A673 (cell line): ENCODE results near the gene RSPH6A.

Experiments used
- EZH2 ChIP-seq: fragments of 200-600 bp; sonication (generic); IDR thresholded peaks from 2 replicates; pipeline ENCODE4 v1.6.1; 2017; ENCODE audit warnings: borderline replicate concordance, low read depth, mild to moderate bottlenecking, mixed read lengths, antibody characterized with exemption, low read length; ENCODE audit not compliant: poor library complexity, severe bottlenecking
- TF ChIP-seq, protein P1 (sequence below): fragments of 300-800, 200-600 bp; sonication (generic); conservative IDR thresholded peaks from 2 replicates; pipeline ENCODE4 v1.5.1; 2017; ENCODE audit warnings: low read depth, mild to moderate bottlenecking, antibody characterized with exemption, low read length, moderate library complexity, mixed read lengths

DNA sequence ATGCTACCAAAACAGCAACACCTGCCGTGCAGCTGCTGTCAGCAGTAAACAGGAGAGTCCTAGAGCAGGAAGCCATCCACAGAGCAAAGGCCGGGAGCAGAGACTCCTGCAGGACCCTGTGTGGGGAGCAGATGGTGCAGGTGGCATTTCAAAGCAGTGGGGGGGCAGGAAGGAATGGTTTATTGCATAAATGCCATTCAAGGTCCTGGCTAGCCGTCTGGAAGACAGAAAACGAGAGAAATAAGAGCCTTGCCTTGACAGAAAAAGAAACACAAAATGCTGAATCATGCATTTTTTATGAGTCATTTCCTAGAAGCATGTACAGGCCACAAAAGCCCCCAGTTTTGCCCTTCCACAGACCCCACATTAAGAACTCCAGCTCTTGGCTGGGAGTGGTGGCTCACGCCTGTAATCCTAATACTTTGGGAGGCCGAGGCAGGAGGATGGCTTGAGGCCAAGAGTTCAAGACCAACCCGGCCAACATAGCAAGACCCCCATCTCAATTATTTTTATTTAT is 5.4 kb downstream of the RSPH6A start:
- TF ChIP-seq, protein P1, sequence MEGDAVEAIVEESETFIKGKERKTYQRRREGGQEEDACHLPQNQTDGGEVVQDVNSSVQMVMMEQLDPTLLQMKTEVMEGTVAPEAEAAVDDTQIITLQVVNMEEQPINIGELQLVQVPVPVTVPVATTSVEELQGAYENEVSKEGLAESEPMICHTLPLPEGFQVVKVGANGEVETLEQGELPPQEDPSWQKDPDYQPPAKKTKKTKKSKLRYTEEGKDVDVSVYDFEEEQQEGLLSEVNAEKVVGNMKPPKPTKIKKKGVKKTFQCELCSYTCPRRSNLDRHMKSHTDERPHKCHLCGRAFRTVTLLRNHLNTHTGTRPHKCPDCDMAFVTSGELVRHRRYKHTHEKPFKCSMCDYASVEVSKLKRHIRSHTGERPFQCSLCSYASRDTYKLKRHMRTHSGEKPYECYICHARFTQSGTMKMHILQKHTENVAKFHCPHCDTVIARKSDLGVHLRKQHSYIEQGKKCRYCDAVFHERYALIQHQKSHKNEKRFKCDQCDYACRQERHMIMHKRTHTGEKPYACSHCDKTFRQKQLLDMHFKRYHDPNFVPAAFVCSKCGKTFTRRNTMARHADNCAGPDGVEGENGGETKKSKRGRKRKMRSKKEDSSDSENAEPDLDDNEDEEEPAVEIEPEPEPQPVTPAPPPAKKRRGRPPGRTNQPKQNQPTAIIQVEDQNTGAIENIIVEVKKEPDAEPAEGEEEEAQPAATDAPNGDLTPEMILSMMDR, result no peak
- TF ChIP-seq EZH2, result no peak
